Measurements from ENCODE around the gene GHR. TPM values are rescaled to one million over a fixed set of nuclear protein-coding genes. Genes with fewer than 3 reads are reported as not detected.

GHR gene
- total and polyA plus RNA-seq, 2 donors (not counting 3 experiments of a cell fraction or from before 2014, with no cell fraction given) = 0.27 to 0.28 TPM

DNA sequence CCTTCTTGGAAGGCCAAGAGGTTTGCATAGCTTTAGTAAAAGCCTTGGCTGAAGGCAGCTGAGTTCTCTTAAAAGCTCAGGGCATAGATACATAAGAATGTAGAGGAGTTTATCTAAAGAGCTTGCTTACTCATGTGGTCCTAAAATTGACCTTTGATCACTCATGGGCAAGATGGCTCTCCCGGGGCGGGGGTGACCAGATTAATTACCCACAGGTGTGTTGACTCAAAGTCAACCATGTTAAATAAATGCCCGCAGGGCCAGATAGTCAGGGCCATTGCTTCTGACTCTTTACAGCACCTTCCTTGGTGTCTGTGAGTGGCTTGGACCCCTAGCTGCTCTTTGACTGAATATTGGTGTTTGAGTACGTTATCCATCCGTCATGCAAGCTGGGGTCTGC is 33.1 kb upstream of the GHR start:
- H3K27ac ChIP-seq (ENCODE audit: insufficient read depth, low read depth, low read length) = no peak overlapping the region
- H3K4me1 ChIP-seq (ENCODE audit: control insufficient read depth, extremely low read depth, insufficient read depth, low read length) = no peaks in the 10 kb centered on the region
- no peaks in the 10 kb centered on the region for H3K27me3 ChIP-seq (ENCODE audit: control insufficient read depth in 2 of 2, insufficient read depth in 2 of 2, low read length in 2 of 2)
- H3K4me3 ChIP-seq (replicated peaks in 1 of 3; ENCODE audit: insufficient read depth in 1 of 3, low read depth in 1 of 3, low read length in 3 of 3) = no peak overlapping the region
- no peak overlapping the region for H3K4me2 ChIP-seq (ENCODE audit: insufficient read depth, low read length)
- dilution Hi-C loops (cut with MboI; ENCODE audit: extremely low pct_ligation_motif_present, low sequenced_read_pairs) (no loop called here), intact Hi-C loops (cut with micrococcal nuclease) (no loop called here)
- no peaks in the 10 kb centered on the region for H3K36me3 ChIP-seq (ENCODE audit: control insufficient read depth in 2 of 2, extremely low read depth in 1 of 2, insufficient read depth in 2 of 2, low read length in 2 of 2)
- no peaks in the 10 kb centered on the region for H4K20me1 ChIP-seq (replicated peaks; ENCODE audit: control insufficient read depth, extremely low read depth, insufficient read depth, low read length)
- ChIA-PET CTCF (interaction anchor here (1.0 to 1.2 kb wide), 2 partner anchors 24 to 33 kb away, joined by 3 read pairs; partner anchors contain the start of gene GHR), POLR2A (no interaction called here)
- H3K79me2 ChIP-seq (ENCODE audit: control insufficient read depth, insufficient read depth, low read length) = no peaks in the 10 kb centered on the region
- H3K9me3 ChIP-seq (replicated peaks; ENCODE audit: control insufficient read depth, insufficient read depth, low read length) = no peaks in the 10 kb centered on the region
- no peak overlapping the region for H3K9ac ChIP-seq (replicated peaks; ENCODE audit: extremely low read depth, insufficient read depth, low read length)
- H2AFZ ChIP-seq (ENCODE audit: low read depth, low read length) = no peak overlapping the region
- no peak for TF ChIP-seq POLR2A (IDR thresholded peaks at IDR 0.05; ENCODE audit: low read depth, low read length)
- no peak for TF ChIP-seq MAX (IDR thresholded peaks at IDR 0.05; ENCODE audit: insufficient read depth, insufficient read length)
- FAIRE-seq (no peak), DNase-seq (ENCODE audit: low read depth, low spot score) (no peak)
- H3K9me1 ChIP-seq (replicated peaks; ENCODE audit: control insufficient read depth, extremely low read depth, insufficient read depth, low read length) = no peaks in the 10 kb centered on the region
- no TSS peak for BruUV-seq (replicated peaks)

GRCh38 chr5:42392917-42393316 is 30.3 kb upstream of the GHR start:
- no peak overlapping the region for H3K4me2 ChIP-seq (ENCODE audit: insufficient read depth, low read length)
- no peak overlapping the region for H3K4me3 ChIP-seq (replicated peaks in 1 of 3; ENCODE audit: insufficient read depth in 1 of 3, low read depth in 1 of 3, low read length in 3 of 3)
- dilution Hi-C loops (cut with MboI; ENCODE audit: extremely low pct_ligation_motif_present, low sequenced_read_pairs) = no loop called here
- no peaks in the 10 kb centered on the region for H3K36me3 ChIP-seq (ENCODE audit: control insufficient read depth in 2 of 2, extremely low read depth in 1 of 2, insufficient read depth in 2 of 2, low read length in 2 of 2)
- no peaks in the 10 kb centered on the region for H3K9me1 ChIP-seq (replicated peaks; ENCODE audit: control insufficient read depth, extremely low read depth, insufficient read depth, low read length)
- ChIA-PET CTCF (no interaction called here), POLR2A (no interaction called here)
- no peaks in the 10 kb centered on the region for H3K79me2 ChIP-seq (ENCODE audit: control insufficient read depth, insufficient read depth, low read length)
- H2AFZ ChIP-seq (ENCODE audit: low read depth, low read length) = no peak overlapping the region
- FAIRE-seq (no peak), DNase-seq (ENCODE audit: low read depth, low spot score) (no peak)
- BruUV-seq (replicated peaks) = no TSS peak
- H3K4me1 ChIP-seq (ENCODE audit: control insufficient read depth, extremely low read depth, insufficient read depth, low read length) = no peaks in the 10 kb centered on the region
- H3K27ac ChIP-seq (ENCODE audit: insufficient read depth, low read depth, low read length) = no peak overlapping the region
- H4K20me1 ChIP-seq (replicated peaks; ENCODE audit: control insufficient read depth, extremely low read depth, insufficient read depth, low read length) = no peaks in the 10 kb centered on the region
- intact Hi-C loops (cut with micrococcal nuclease) = no loop called here
- TF ChIP-seq MAX (IDR thresholded peaks at IDR 0.05; ENCODE audit: insufficient read depth, insufficient read length) (no peak), EZH2 (IDR thresholded peaks at IDR 0.05; ENCODE audit: borderline replicate concordance, low read depth, low read length, severe bottlenecking) (no peak), POLR2A (IDR thresholded peaks at IDR 0.05; ENCODE audit: low read depth, low read length) (no peak), JUN (IDR thresholded peaks at IDR 0.05; ENCODE audit: borderline replicate concordance, insufficient read depth, insufficient read length, low read depth) (no peak), MYC (IDR thresholded peaks at IDR 0.05; ENCODE audit: low read depth, low read length) (no peak), GATA2 (IDR thresholded peaks at IDR 0.05; ENCODE audit: insufficient read depth, insufficient read length, low read depth, low read length) (no peak), FOS (IDR thresholded peaks at IDR 0.05; ENCODE audit: borderline replicate concordance, insufficient read depth, low read length) (no peak)
- TF ChIP-seq, protein P1, sequence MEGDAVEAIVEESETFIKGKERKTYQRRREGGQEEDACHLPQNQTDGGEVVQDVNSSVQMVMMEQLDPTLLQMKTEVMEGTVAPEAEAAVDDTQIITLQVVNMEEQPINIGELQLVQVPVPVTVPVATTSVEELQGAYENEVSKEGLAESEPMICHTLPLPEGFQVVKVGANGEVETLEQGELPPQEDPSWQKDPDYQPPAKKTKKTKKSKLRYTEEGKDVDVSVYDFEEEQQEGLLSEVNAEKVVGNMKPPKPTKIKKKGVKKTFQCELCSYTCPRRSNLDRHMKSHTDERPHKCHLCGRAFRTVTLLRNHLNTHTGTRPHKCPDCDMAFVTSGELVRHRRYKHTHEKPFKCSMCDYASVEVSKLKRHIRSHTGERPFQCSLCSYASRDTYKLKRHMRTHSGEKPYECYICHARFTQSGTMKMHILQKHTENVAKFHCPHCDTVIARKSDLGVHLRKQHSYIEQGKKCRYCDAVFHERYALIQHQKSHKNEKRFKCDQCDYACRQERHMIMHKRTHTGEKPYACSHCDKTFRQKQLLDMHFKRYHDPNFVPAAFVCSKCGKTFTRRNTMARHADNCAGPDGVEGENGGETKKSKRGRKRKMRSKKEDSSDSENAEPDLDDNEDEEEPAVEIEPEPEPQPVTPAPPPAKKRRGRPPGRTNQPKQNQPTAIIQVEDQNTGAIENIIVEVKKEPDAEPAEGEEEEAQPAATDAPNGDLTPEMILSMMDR (IDR thresholded peaks at IDR 0.05; ENCODE audit: extremely low read depth in 1 of 2, insufficient read depth in 1 of 2, low read depth in 1 of 2, low read length in 2 of 2) = no peak
- no peak overlapping the region for H3K9ac ChIP-seq (replicated peaks; ENCODE audit: extremely low read depth, insufficient read depth, low read length)
- H3K9me3 ChIP-seq (replicated peaks; ENCODE audit: control insufficient read depth, insufficient read depth, low read length) = no peaks in the 10 kb centered on the region
- no peaks in the 10 kb centered on the region for H3K27me3 ChIP-seq (ENCODE audit: control insufficient read depth in 2 of 2, insufficient read depth in 2 of 2, low read length in 2 of 2)
